Measurements from ENCODE around the gene SLC16A6.
"Not testable (repeated sequence)": the region's sequence is repeated elsewhere in the genome, so short reads cannot be mapped to it uniquely, and the experiment has no call there.

The SLC16A6 gene

GRCh38 chr17:68220186-68220585 lies 70.7 kb downstream of the SLC16A6 start:
- not testable (repeated sequence) for DNase-seq (ENCODE audit: low read depth)

DNA sequence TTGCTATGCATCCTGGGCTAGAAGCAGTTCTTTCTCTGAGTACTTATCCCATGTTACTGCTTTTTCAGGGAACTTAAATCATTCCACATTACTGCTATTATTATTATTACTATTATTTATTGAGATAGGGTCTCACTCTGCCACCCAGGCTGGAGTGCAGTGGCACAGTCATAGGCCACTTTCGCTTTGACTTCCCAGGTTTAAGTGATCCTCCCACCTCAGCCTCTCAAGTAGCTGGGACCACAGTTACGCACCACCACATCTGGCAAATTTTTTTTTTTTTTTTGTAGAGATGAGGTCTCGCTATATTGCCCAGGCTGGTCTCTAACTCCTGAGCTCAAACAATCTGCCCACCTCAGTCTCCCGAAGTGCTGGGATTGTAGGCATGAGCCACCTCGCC lies 71.5 kb downstream of the SLC16A6 start:
- DNase-seq (ENCODE audit: low read depth), result not testable (repeated sequence)
